ENCODE measurements around the gene ARL11.

The ARL11 gene

DNA sequence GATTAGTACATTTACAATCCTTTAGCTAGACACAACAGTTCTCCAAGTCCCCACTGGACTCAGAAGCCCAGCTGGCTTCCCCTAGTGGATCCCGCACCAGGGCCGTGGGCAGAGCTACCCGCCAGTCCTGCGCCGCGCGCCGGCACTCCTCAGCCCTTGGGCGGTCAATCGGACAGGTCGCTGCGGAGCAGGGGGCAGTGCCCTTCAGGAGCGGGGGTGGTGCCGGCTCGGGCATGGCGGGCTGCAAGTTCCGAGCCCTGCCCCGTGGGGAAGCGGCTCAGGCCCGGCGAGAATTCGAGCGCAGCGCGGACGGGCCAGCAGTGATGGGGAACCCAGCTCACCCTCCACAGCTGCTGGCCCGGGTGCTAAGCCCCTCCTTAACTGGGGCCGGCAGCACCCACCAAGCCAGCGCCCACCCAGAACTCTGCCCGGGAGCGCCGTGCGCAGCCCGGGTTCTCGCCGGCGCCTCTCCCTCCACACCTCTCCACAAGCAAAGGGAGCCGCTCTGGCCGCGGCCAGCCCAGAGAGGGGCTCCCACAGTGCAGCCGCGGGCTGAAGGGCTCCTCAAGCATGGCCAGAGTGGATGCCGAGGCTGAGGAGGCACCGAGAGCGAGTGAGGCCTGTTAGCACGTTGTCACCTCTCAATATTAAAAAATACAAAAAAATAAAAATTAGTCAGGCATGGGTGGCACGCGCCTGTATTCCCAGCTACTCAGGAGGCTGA lies 50.0 kb downstream of the ARL11 start:
- TF ChIP-seq, protein P1, sequence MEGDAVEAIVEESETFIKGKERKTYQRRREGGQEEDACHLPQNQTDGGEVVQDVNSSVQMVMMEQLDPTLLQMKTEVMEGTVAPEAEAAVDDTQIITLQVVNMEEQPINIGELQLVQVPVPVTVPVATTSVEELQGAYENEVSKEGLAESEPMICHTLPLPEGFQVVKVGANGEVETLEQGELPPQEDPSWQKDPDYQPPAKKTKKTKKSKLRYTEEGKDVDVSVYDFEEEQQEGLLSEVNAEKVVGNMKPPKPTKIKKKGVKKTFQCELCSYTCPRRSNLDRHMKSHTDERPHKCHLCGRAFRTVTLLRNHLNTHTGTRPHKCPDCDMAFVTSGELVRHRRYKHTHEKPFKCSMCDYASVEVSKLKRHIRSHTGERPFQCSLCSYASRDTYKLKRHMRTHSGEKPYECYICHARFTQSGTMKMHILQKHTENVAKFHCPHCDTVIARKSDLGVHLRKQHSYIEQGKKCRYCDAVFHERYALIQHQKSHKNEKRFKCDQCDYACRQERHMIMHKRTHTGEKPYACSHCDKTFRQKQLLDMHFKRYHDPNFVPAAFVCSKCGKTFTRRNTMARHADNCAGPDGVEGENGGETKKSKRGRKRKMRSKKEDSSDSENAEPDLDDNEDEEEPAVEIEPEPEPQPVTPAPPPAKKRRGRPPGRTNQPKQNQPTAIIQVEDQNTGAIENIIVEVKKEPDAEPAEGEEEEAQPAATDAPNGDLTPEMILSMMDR (IDR thresholded peaks at IDR 0.05; ENCODE audit: insufficient read depth, low read depth, low read length, missing control alignments), result no peak
- DNase-seq (ENCODE audit: low read depth), result no peak
- no peak overlapping the region for H3K4me3 ChIP-seq (ENCODE audit: low read depth, low read length)

DNA sequence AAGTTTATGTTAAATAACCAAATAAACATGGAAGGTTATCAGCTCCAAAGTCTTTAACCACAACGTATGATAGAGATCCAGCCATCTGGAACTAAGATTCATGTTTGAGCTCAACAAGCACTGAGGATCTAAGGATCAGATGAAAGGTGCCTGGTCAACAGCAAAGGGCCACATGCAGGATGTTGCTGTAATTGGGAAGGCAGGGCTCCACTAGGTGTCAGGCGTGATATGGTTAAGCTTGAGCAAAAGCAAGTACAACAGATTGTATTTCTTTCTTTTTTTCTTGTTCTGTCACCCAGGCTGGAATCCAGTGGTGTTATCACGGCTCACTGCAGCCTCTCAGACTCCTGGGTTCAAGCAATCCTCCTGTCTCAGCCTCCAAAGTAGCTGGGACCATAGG lies 50.9 kb downstream of the ARL11 start:
- H3K4me3 ChIP-seq (ENCODE audit: low read depth, low read length), result no peak overlapping the region
- TF ChIP-seq, protein P1 (IDR thresholded peaks at IDR 0.05; ENCODE audit: insufficient read depth, low read depth, low read length, missing control alignments), result peak; percentile 8
- peak; percentile 44 for DNase-seq (ENCODE audit: low read depth)

DNA sequence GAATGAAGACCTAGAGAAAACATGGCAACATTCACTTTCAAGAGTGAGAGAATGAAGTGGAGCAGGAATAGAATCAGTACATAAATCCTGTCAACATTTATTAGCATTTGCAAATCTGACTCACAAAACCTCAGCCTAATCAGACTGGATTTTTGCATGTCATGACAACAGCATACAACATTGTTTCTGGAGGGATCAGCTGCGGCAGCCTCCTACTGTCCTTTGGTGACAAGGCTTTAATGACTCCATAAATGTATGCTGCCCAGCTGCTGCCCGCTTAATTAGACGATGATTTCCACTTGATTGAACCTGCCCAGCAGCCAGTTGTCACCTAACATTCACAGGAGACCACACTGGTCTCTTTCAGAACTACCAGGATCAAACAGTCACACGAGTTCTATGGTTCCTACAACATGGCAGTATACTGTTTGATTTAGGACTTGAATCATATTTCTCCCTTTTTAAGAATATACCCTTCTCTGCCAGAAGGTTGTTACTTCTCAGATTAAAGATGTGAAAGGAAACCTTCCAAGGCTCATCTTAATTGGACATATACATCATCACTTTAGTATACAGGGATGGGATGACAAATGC lies 53.6 kb downstream of the ARL11 start:
- no peak for DNase-seq (ENCODE audit: low read depth)
- TF ChIP-seq, protein P1 (IDR thresholded peaks at IDR 0.05; ENCODE audit: insufficient read depth, low read depth, low read length, missing control alignments), result no peak
- no peak overlapping the region for H3K4me3 ChIP-seq (ENCODE audit: low read depth, low read length)

Data from GM12865 (cell line).